ENCODE data around the gene MYH15.

MYH15 gene

GRCh38 chr3:108407886-108408285 lies 102.5 kb downstream of the MYH15 start:
- TF ChIP-seq CTCF (IDR thresholded peaks at IDR 0.05; ENCODE audit: borderline replicate concordance, control extremely low read depth, extremely low read depth, insufficient read depth, missing control alignments), result no peak
- in situ Hi-C loops (cut with MboI; ENCODE audit: low sequenced_read_pairs, unreplicated experiment), result loop anchor here (5.0 to 25.0 kb wide), 2 partner anchors 256 to 471 kb away; no protein-coding TSS in a partner anchor
- DNase-seq (ENCODE audit: low spot score), result no peak

- in situ Hi-C loops (cut with MboI; ENCODE audit: low sequenced_read_pairs, unreplicated experiment), result loop anchor here (5.0 to 25.0 kb wide), 2 partner anchors 254 to 469 kb away; no protein-coding TSS in a partner anchor
- peak; percentile 74 for DNase-seq (ENCODE audit: low spot score)
- peak; percentile 69 for TF ChIP-seq CTCF (IDR thresholded peaks at IDR 0.05; ENCODE audit: borderline replicate concordance, control extremely low read depth, extremely low read depth, insufficient read depth, missing control alignments)
Observed at GRCh38 chr3:108406661-108407206, 103.7 kb downstream of the MYH15 start.

GRCh38 chr3:108406063-108406660 lies 104.2 kb downstream of the MYH15 start:
- no peak for TF ChIP-seq CTCF (IDR thresholded peaks at IDR 0.05; ENCODE audit: borderline replicate concordance, control extremely low read depth, extremely low read depth, insufficient read depth, missing control alignments)
- in situ Hi-C loops (cut with MboI; ENCODE audit: low sequenced_read_pairs, unreplicated experiment), result loop anchor here (5.0 to 25.0 kb wide), 2 partner anchors 254 to 469 kb away; no protein-coding TSS in a partner anchor
- DNase-seq (ENCODE audit: low spot score), result no peak

- in situ Hi-C loops (cut with MboI; ENCODE audit: low sequenced_read_pairs, unreplicated experiment), result loop anchor here (25.0 kb wide), 1 partner anchor 467 kb away; no protein-coding TSS in a partner anchor
- DNase-seq (ENCODE audit: low spot score), result no peak
- TF ChIP-seq CTCF (IDR thresholded peaks at IDR 0.05; ENCODE audit: borderline replicate concordance, control extremely low read depth, extremely low read depth, insufficient read depth, missing control alignments), result no peak
Observed at GRCh38 chr3:108404368-108404767, 106.0 kb downstream of the MYH15 start.

GRCh38 chr3:108403686-108404345 lies 106.6 kb downstream of the MYH15 start:
- DNase-seq (ENCODE audit: low spot score), result no peak
- in situ Hi-C loops (cut with MboI; ENCODE audit: low sequenced_read_pairs, unreplicated experiment), result loop anchor here (25.0 kb wide), 1 partner anchor 467 kb away; no protein-coding TSS in a partner anchor
- no peak for TF ChIP-seq CTCF (IDR thresholded peaks at IDR 0.05; ENCODE audit: borderline replicate concordance, control extremely low read depth, extremely low read depth, insufficient read depth, missing control alignments)

- DNase-seq (ENCODE audit: low spot score), result no peak
- TF ChIP-seq CTCF (IDR thresholded peaks at IDR 0.05; ENCODE audit: borderline replicate concordance, control extremely low read depth, extremely low read depth, insufficient read depth, missing control alignments), result no peak
- in situ Hi-C loops (cut with MboI; ENCODE audit: low sequenced_read_pairs, unreplicated experiment), result loop anchor here (25.0 kb wide), 1 partner anchor 466 kb away; no protein-coding TSS in a partner anchor
Observed at GRCh38 chr3:108403198-108403597, 107.2 kb downstream of the MYH15 start.

Data from GM13976 (cell line).